ENCODE measurements around the gene PCBP3.

- TF ChIP-seq CTCF (IDR thresholded peaks at IDR 0.05) = no peak
- TF ChIP-seq EZH2phosphoT487 (IDR thresholded peaks at IDR 0.05) = no peak
- no peak for TF ChIP-seq EZH2 (IDR thresholded peaks at IDR 0.05)
Measured at GRCh38 chr21:45833414-45833813, 189.9 kb downstream of the PCBP3 start.
